GM19372 (cell line): ENCODE results near the gene YY1.
"Not testable (repeated sequence)": the region's sequence is repeated elsewhere in the genome, so short reads cannot be mapped to it uniquely, and the experiment has no call there.

Experiments
- ATAC-seq: cut with Tn5 transposase; IDR thresholded peaks from one replicate; pipeline ENCODE4 v1.9.1; 2021; ENCODE audit warnings: mild to moderate bottlenecking, low read depth, moderate library complexity; ENCODE audit not compliant: unreplicated experiment

The YY1 gene

GRCh38 chr14:100238419-100239210 lies at the start of gene YY1:
Gene YY1, plus strand, starts transcription at chr14:100239144. Its CDS starts 101 bp downstream, at chr14:100239245.
- peak; percentile 70 for ATAC-seq

- ATAC-seq: no peak
These were observed 48.8 kb upstream of the YY1 start for GRCh38 chr14:100190126-100190525.

- no peak for ATAC-seq
These were observed 47.2 kb upstream of the YY1 start for GRCh38 chr14:100191584-100192249.

GRCh38 chr14:100192250-100192671 lies 46.7 kb upstream of the YY1 start:
- no peak for ATAC-seq

GRCh38 chr14:100192672-100193416 lies 46.1 kb upstream of the YY1 start:
- peak; percentile 99 for ATAC-seq

- ATAC-seq: no peak
These were observed 45.3 kb upstream of the YY1 start for GRCh38 chr14:100193417-100194357.

GRCh38 chr14:100199240-100199860 lies 39.6 kb upstream of the YY1 start:
- ATAC-seq: no peak

GRCh38 chr14:100200311-100200710 lies 38.6 kb upstream of the YY1 start:
- ATAC-seq: no peak

- no peak for ATAC-seq
These were observed 37.2 kb upstream of the YY1 start for GRCh38 chr14:100201701-100202100.

- no peak for ATAC-seq
These were observed 36.2 kb upstream of the YY1 start for GRCh38 chr14:100202712-100203111.

GRCh38 chr14:100203146-100203545 lies 35.8 kb upstream of the YY1 start:
- ATAC-seq: no peak

GRCh38 chr14:100203962-100204834 lies 34.7 kb upstream of the YY1 start:
- ATAC-seq: no peak

- not testable (repeated sequence) for ATAC-seq
These were observed 34.1 kb upstream of the YY1 start for GRCh38 chr14:100204835-100205167.

- ATAC-seq: not testable (repeated sequence)
These were observed 31.4 kb upstream of the YY1 start for GRCh38 chr14:100207588-100207987.

GRCh38 chr14:100208136-100208535 lies 30.8 kb upstream of the YY1 start:
- not testable (repeated sequence) for ATAC-seq

- ATAC-seq: no peak
These were observed 27.6 kb upstream of the YY1 start for GRCh38 chr14:100211366-100211765.

- no peak for ATAC-seq
These were observed 27.1 kb upstream of the YY1 start for GRCh38 chr14:100211893-100212292.

GRCh38 chr14:100212476-100213333 lies 26.2 kb upstream of the YY1 start:
- no peak for ATAC-seq
